Peyer's patch (tissue), 4 donors: ENCODE data around the gene ZNF683. TPM values are rescaled to one million over a fixed set of nuclear protein-coding genes. Genes with fewer than 3 reads are reported as not detected.
A peak's percentile ranks its signal among the peaks of the same experiment; 100 is the strongest.

Experiments used
- DNase-seq, 3 donors: peaks; one replicate each; pipeline ENCODE4 v3.0.0-alpha.2; 2017 to 2019
- H3K27ac ChIP-seq, 4 donors: fragments of 200-600 bp; sonication (generic); one replicate each; pipeline ENCODE4 v1.5.1; 2016 to 2019
- H3K27me3 ChIP-seq, 2 donors: fragments of 200-600 bp; sonication (generic); one replicate each; pipeline ENCODE4 v1.5.1; 2019
- H3K36me3 ChIP-seq, 3 donors: fragments of 200-600 bp; sonication (generic); one replicate each; pipeline ENCODE4 v1.5.1; 2016 to 2019
- H3K4me1 ChIP-seq, 4 donors: fragments of 200-600 bp; sonication (generic); one replicate each; pipeline ENCODE4 v1.5.1; 2016 to 2019
- H3K4me3 ChIP-seq, 4 donors: fragments of 200-600 bp; sonication (generic); 1 replicate in 3 of 4; 2 replicates in 1 of 4; pipeline ENCODE4 v1.5.1; 2016 to 2019; ENCODE audit warnings: mild to moderate bottlenecking in 1 of 4
- H3K9me3 ChIP-seq, 4 donors: fragments of 200-600 bp; sonication (generic); one replicate each; pipeline ENCODE4 v1.5.1; 2016 to 2019; ENCODE audit warnings: mild to moderate bottlenecking in 1 of 4
- POLR2A ChIP-seq, 2 donors: fragments of 450-650 bp; IDR thresholded peaks; one replicate each; pipeline ENCODE4 v1.5.1; 2017; ENCODE audit warnings: antibody characterized with exemption in 2 of 2, mild to moderate bottlenecking in 2 of 2, moderate library complexity in 2 of 2
- total RNA-seq, 4 donors: library from RNA; depleted of rRNA; stranded (reverse); fragments of >200 nt; gene quantifications; one replicate each; pipeline ENCODE4 v1.1.0, GENCODE V29; 2016
- TF ChIP-seq, protein P1 (sequence below), 6 experiments: fragments of 450-650 bp in 4 of 6; fragments of 200-600 bp in 2 of 6; sonication (generic) in 1 of 6; IDR thresholded peaks; one replicate each; pipeline ENCODE4 v1.5.1; 2017 to 2019; ENCODE audit warnings: antibody characterized with exemption in 6 of 6, mild to moderate bottlenecking in 3 of 6, moderate library complexity in 1 of 6

The ZNF683 gene
- total RNA-seq, 4 donors from 2014 or later = not detected

DNA sequence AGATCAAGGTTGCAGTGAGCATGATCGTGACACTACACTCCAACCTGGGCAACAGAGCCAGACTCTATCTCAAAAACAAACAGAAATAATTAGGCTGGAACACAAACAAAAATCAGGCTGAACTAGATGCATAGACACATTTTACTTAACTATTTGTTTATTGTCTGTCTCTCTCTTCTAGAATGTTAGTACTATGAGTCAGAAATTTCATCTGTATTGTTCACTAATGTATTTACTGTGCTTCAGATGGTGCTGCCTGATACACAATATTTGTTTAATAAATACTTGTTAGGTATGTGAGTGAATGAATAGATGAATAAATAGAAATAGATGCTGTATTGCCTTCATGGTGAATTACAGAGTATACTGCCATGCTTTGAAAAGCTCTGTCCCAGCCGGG, 32.1 kb upstream of the ZNF683 start:
- Histone ChIP-seq H3K4me1 (no peaks in the 10 kb centered on the region), H3K36me3 (no peaks in the 10 kb centered on the region), H3K9me3 (no peaks in the 10 kb centered on the region), H3K4me3 (no peak overlapping the region), H3K27me3 (peaks cover 0 to 8% of the 10 kb centered on the region in 2 donors), H3K27ac (no peak overlapping the region)
- no peak for DNase-seq
- TF ChIP-seq, protein P1, sequence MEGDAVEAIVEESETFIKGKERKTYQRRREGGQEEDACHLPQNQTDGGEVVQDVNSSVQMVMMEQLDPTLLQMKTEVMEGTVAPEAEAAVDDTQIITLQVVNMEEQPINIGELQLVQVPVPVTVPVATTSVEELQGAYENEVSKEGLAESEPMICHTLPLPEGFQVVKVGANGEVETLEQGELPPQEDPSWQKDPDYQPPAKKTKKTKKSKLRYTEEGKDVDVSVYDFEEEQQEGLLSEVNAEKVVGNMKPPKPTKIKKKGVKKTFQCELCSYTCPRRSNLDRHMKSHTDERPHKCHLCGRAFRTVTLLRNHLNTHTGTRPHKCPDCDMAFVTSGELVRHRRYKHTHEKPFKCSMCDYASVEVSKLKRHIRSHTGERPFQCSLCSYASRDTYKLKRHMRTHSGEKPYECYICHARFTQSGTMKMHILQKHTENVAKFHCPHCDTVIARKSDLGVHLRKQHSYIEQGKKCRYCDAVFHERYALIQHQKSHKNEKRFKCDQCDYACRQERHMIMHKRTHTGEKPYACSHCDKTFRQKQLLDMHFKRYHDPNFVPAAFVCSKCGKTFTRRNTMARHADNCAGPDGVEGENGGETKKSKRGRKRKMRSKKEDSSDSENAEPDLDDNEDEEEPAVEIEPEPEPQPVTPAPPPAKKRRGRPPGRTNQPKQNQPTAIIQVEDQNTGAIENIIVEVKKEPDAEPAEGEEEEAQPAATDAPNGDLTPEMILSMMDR (IDR thresholded peaks at IDR 0.05) = no peak
- no peak for TF ChIP-seq POLR2A (IDR thresholded peaks at IDR 0.05)

DNA sequence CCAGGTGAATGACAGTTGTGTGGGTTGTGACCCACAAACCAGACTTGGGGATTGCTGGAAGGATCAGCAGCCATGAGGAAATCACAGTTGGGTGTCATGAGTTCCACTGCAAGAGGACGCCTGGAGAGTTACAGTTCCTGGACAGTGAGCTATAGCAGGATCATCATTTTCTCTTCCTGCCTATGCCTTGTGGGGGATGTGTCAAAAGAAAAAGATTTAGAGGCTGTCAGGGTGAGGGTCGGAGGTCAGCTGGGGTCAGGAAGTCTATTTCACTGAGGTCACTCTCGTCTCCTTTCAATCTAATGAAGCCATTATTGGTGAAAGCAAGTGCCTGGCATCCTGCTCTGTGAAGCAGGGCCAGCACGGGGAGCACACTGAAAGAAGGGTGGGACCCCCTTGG, 31.1 kb upstream of the ZNF683 start:
- no peak overlapping the region for H3K27ac ChIP-seq
- TF ChIP-seq POLR2A (IDR thresholded peaks at IDR 0.05) = no peak
- TF ChIP-seq, protein P1 (IDR thresholded peaks at IDR 0.05) = no peak
- peaks cover 0 to under 1% of the 10 kb centered on the region in 2 donors for H3K27me3 ChIP-seq
- DNase-seq = no peak
- no peaks in the 10 kb centered on the region for H3K4me1 ChIP-seq
- no peak overlapping the region for H3K4me3 ChIP-seq
- H3K9me3 ChIP-seq = no peaks in the 10 kb centered on the region
- H3K36me3 ChIP-seq = no peaks in the 10 kb centered on the region

DNA sequence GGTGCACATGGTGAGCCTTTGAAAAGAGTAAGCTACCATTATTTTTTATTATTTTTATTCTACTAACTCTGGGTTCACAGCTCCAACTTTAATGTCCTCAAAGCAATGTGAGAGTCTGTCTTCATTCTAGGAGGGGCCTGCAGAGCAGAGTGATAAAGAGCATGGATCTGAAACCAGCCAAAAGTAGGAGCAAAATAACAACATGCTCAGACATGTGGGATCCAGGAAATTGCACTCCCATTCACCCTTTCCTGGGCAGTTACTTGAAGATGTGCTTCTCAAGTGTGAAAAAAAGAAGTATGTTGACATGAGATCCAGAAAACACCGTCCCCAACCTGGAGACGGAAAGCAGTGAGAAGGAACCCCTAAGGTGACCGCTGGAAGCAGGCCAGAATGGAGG, 29.3 kb upstream of the ZNF683 start:
- Histone ChIP-seq H3K4me3 (no peak overlapping the region), H3K27ac (no peak overlapping the region), H3K36me3 (no peaks in the 10 kb centered on the region), H3K9me3 (no peaks in the 10 kb centered on the region), H3K27me3 (no peaks in the 10 kb centered on the region), H3K4me1 (no peaks in the 10 kb centered on the region)
- no peak for DNase-seq
- TF ChIP-seq POLR2A (IDR thresholded peaks at IDR 0.05) = no peak
- TF ChIP-seq, protein P1 (IDR thresholded peaks at IDR 0.05) = no peak

DNA sequence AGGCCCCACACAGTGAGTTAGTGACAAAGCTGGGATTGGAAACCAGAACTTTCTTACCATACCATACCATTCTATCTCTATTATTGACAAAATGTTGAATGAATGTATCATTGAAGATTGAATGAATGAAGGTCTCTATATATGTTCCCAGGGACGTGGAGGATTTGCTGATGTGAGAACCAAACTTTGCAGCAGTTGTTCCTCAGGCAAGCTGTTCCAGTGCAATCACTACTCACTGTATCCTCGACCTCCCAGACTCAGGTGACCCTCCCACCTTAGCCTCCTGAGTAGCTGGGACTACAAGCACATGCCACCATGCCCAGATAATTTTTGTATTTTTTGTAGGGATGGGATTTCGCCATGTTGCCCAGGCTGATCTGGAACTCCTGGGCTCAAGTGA, 26.5 kb upstream of the ZNF683 start:
- Histone ChIP-seq H3K27ac (no peak overlapping the region), H3K27me3 (no peaks in the 10 kb centered on the region), H3K4me1 (no peaks in the 10 kb centered on the region), H3K9me3 (no peaks in the 10 kb centered on the region), H3K36me3 (no peaks in the 10 kb centered on the region), H3K4me3 (no peak overlapping the region)
- TF ChIP-seq, protein P1 (IDR thresholded peaks at IDR 0.05) = no peak
- no peak for TF ChIP-seq POLR2A (IDR thresholded peaks at IDR 0.05)
- no peak for DNase-seq

DNA sequence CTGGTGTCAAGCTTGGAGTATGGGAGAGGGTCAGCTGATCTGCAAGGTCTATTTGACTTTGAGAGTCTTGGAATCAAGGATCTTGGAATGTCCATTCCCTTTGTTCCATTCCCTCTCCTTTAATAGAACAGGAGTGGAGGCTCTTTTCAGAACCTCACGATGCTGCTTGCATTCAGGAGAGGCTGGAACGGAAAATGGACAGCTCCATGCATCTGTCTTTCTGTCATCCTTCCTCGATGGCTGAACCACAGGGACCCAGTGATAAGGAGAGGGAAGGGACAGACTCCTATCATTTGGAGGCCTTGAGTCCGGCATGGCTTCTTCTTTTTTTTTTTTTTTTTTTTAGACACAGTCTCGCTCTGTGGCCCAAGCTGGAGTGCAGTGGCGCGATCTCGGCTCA, 23.2 kb upstream of the ZNF683 start:
- TF ChIP-seq POLR2A (IDR thresholded peaks at IDR 0.05) = no peak
- TF ChIP-seq, protein P1 (IDR thresholded peaks at IDR 0.05) = no peak
- Histone ChIP-seq H3K9me3 (no peaks in the 10 kb centered on the region), H3K4me1 (no peaks in the 10 kb centered on the region), H3K27ac (no peak overlapping the region), H3K27me3 (no peaks in the 10 kb centered on the region), H3K36me3 (no peaks in the 10 kb centered on the region), H3K4me3 (no peak overlapping the region)
- no peak for DNase-seq

DNA sequence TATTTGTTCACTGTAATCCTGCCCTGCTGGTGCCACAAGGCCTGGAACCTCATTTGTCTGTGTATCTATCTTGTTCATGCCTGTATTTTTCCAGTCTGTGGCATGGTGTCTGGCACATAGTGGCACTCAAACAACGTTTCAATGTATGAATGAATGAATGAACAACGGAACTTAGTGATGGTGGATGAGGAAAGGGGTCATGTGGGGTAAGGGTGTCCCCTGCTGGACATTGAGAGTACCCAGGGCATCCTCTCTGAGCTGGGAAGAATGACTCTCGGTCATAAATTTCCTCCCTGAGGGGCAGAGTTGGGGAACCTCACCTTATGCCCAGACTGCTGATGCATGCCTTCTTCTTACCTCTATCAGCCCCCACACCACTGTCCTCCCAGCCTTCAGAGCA, 18.9 kb upstream of the ZNF683 start:
- H3K36me3 ChIP-seq = no peaks in the 10 kb centered on the region
- H3K27me3 ChIP-seq = no peaks in the 10 kb centered on the region
- no peaks in the 10 kb centered on the region for H3K9me3 ChIP-seq
- H3K4me1 ChIP-seq = no peaks in the 10 kb centered on the region
- DNase-seq = peak in 1 of 3 donors; percentile 55
- TF ChIP-seq, protein P1 (IDR thresholded peaks at IDR 0.05) = peak in 5 of 6 experiments; percentile 28 to 51 (median 47)
- TF ChIP-seq POLR2A (IDR thresholded peaks at IDR 0.05) = no peak
- H3K4me3 ChIP-seq = no peak overlapping the region
- no peak overlapping the region for H3K27ac ChIP-seq
